Measurements from ENCODE around the gene NFIB.

DNA sequence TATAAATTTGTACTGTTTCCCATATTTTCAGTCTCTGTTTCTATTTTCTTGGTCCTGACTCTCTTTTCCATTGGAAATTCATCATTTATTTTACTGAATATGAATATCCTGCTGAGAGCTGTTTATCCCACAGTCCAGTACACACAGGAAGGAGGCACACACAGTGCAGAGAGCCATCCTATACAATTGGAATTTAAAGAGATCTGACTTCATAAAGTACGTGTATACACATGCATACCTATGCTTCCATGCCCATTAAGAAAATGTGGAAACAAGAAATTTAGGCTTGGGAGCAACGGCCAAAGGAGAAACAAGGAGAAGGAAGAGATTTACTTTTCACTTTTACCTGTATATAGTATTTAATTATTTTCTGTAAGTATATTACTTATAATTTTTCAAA, 99.2 kb downstream of the NFIB start:
- TF ChIP-seq YY1 (IDR thresholded peaks at IDR 0.05; ENCODE audit: insufficient read depth, insufficient read length) (no peak), SUZ12 (IDR thresholded peaks at IDR 0.05; ENCODE audit: extremely low read depth, insufficient read depth, insufficient read length) (no peak), ZNF274 (IDR thresholded peaks at IDR 0.05; ENCODE audit: low read depth, low read length) (no peak)

Data from NT2/D1 (cell line).